SU-DHL-6 (cell line): ENCODE results near the gene TTLL11.

Source experiments
- H2AFZ ChIP-seq: fragments of 200-600 bp; sonication (generic); 2 replicates; pipeline ENCODE4 v1.6.1; 2014; ENCODE audit warnings: low read depth, mild to moderate bottlenecking, moderate library complexity, mixed read lengths, antibody characterized with exemption, low read length; ENCODE audit not compliant: severe bottlenecking
- H3F3A ChIP-seq: fragments of 200-600 bp; shearing (Covaris generic); 2 replicates; pipeline ENCODE4 v1.6.0; 2016; ENCODE audit warnings: antibody characterized with exemption, mild to moderate bottlenecking; ENCODE audit not compliant: insufficient read depth
- H3K27ac ChIP-seq: fragments of 200-600 bp; sonication (generic); 2 replicates; pipeline ENCODE4 v1.5.1; 2016; ENCODE audit warnings: low read depth, mild to moderate bottlenecking, low read length, moderate library complexity, mixed read lengths
- H3K27me3 ChIP-seq: fragments of 200-600 bp; sonication (generic), shearing (Covaris generic); 2 replicates; pipeline ENCODE4 v1.6.0; 2014; ENCODE audit warnings: mild to moderate bottlenecking, low read length
- H3K36me3 ChIP-seq: fragments of 200-600 bp; sonication (generic); 2 replicates; pipeline ENCODE4 v1.6.1; 2014; ENCODE audit warnings: mild to moderate bottlenecking, low read length, mixed read lengths
- H3K4me2 ChIP-seq: fragments of 300-600, 200-600 bp; shearing (Covaris generic), sonication (generic); 2 replicates; pipeline ENCODE4 v1.6.0; 2014; ENCODE audit warnings: low read length, low read depth, mild to moderate bottlenecking; ENCODE audit not compliant: poor library complexity, severe bottlenecking
- H3K4me3 ChIP-seq: fragments of 200-600 bp; sonication (generic); 2 replicates; pipeline ENCODE4 v1.5.1; 2014; ENCODE audit warnings: antibody characterized with exemption, low read length, mild to moderate bottlenecking, mixed read lengths; ENCODE audit not compliant: insufficient read depth, poor library complexity, severe bottlenecking
- H3K79me2 ChIP-seq: fragments of 200-600 bp; sonication (generic); 2 replicates; pipeline ENCODE4 v1.6.1; 2014; ENCODE audit warnings: mild to moderate bottlenecking, low read length, moderate library complexity; ENCODE audit not compliant: insufficient read depth
- H3K9ac ChIP-seq: fragments of 200-600 bp; sonication (generic); 2 replicates; pipeline ENCODE4 v1.7.0; 2014; ENCODE audit warnings: mild to moderate bottlenecking, low read length
- H3K9me2 ChIP-seq: fragments of 200-600 bp; sonication (generic); replicated peaks from 2 replicates; pipeline ENCODE4 v1.6.1; 2014; ENCODE audit warnings: low read length; ENCODE audit not compliant: insufficient read depth
- H3K9me3 ChIP-seq: fragments of 200-600 bp; sonication (generic); 2 replicates; pipeline ENCODE4 v1.6.1; 2014; ENCODE audit warnings: low read length, mixed read lengths; ENCODE audit not compliant: insufficient read depth
- H4K20me1 ChIP-seq: fragments of 200-600 bp; sonication (generic); 2 replicates; pipeline ENCODE4 v1.6.1; 2014; ENCODE audit warnings: low read depth, mild to moderate bottlenecking, antibody characterized with exemption, low read length, moderate library complexity, mixed read lengths
- CTCF ChIP-seq: fragments of 200-600 bp; sonication (generic); IDR thresholded peaks from one replicate; pipeline ENCODE4 v1.5.1; 2017; ENCODE audit warnings: antibody characterized with exemption, mild to moderate bottlenecking, low read length, moderate library complexity; ENCODE audit not compliant: insufficient read depth, poor library complexity, severe bottlenecking
- EZH2phosphoT487 ChIP-seq: fragments of 200-600 bp; sonication (generic), shearing (Covaris generic); conservative IDR thresholded peaks from 2 replicates; pipeline ENCODE4 v1.6.1; 2018; ENCODE audit warnings: mild to moderate bottlenecking, antibody characterized with exemption, low read length, moderate library complexity, mixed read lengths

Gene TTLL11

DNA sequence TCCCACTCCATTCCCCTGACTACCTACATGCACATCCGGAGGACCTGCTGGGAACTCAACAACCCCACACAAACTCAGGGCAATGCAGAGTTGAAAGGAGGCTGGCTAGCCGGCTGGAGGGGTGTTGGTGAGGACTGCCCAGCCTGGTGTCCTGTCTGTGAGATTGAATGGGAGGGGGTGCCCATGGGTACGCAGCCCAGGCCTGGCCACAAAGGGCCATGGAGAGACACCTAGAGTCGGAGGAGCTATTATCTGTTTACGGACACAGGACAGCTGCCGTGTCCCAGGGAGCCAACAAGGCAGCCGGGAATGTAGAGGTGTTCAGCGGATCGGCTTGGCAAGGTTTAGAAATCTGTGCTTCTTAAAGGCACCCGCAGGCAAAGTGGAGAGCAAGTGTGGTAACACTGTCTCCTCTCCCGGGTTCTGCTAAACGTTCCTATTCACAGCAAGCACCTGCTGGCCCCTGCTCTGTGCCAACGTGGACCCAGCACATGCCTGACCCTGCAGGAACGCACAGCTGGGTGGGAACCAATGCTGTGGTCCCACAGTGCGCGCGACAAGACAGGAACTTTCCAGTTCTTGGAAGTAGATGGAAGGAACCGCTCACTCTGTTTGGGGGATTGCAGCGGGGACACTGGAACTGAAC is 275.0 kb downstream of the TTLL11 start:
- no peak for TF ChIP-seq CTCF
- no peak for TF ChIP-seq EZH2phosphoT487
- Histone ChIP-seq H4K20me1 (no peaks in the 10 kb centered on the region), H3K9me3 (no peaks in the 10 kb centered on the region), H3K36me3 (no peaks in the 10 kb centered on the region), H3K27me3 (no peaks in the 10 kb centered on the region), H3K4me3 (no peak overlapping the region), H2AFZ (no peak overlapping the region), H3K27ac (no peak overlapping the region), H3K4me2 (no peak overlapping the region), H3F3A (no peaks in the 10 kb centered on the region), H3K79me2 (no peaks in the 10 kb centered on the region), H3K9ac (no peak overlapping the region), H3K9me2 (no peaks in the 10 kb centered on the region)

GRCh38 chr9:121817476-121817875 is 275.6 kb downstream of the TTLL11 start:
- Histone ChIP-seq H3K4me3 (no peak overlapping the region), H3F3A (no peaks in the 10 kb centered on the region), H3K4me2 (no peak overlapping the region), H3K27ac (no peak overlapping the region), H3K9me3 (no peaks in the 10 kb centered on the region), H3K79me2 (no peaks in the 10 kb centered on the region), H3K9ac (no peak overlapping the region), H3K27me3 (no peaks in the 10 kb centered on the region), H3K9me2 (no peaks in the 10 kb centered on the region), H3K36me3 (no peaks in the 10 kb centered on the region), H4K20me1 (no peaks in the 10 kb centered on the region), H2AFZ (no peak overlapping the region)
- TF ChIP-seq EZH2phosphoT487 (no peak), CTCF (no peak)

DNA sequence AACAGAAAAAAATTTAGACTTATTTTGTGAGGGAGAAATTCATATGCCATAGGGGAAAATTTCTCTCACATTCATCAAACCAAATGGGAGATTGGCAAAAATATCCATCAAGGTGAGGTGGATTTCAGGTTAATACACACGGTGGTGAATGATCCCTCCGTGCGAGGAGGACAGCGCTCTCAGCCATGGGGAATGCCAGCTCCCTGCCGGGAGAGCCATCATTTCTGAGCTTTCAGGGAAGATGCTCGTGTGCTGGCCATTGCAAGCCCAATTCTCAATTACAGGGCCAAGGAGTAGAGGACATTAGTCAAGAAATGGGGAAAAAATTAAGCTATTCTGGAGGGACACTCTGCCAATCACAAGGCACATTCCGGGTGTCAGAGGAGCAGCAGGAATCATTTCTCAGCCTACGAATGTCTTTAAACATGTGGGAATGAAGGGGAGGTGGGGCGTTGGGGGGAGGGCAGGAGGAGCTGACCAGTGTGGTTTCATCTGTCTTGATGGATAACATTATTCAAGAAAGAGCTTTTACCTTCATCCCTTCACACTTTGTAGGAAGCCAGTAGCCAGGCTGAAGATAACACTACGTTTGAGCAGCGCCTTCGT is 276.2 kb downstream of the TTLL11 start:
- no peaks in the 10 kb centered on the region for H3K36me3 ChIP-seq
- H4K20me1 ChIP-seq: no peaks in the 10 kb centered on the region
- TF ChIP-seq EZH2phosphoT487 (no peak), CTCF (no peak)
- H3F3A ChIP-seq: no peaks in the 10 kb centered on the region
- no peaks in the 10 kb centered on the region for H3K9me3 ChIP-seq
- H3K79me2 ChIP-seq: no peaks in the 10 kb centered on the region
- no peaks in the 10 kb centered on the region for H3K27me3 ChIP-seq
- H3K9me2 ChIP-seq: no peaks in the 10 kb centered on the region
- H3K27ac ChIP-seq: no peak overlapping the region
- no peak overlapping the region for H2AFZ ChIP-seq
- H3K9ac ChIP-seq: no peak overlapping the region
- no peak overlapping the region for H3K4me3 ChIP-seq
- no peak overlapping the region for H3K4me2 ChIP-seq
